Suprapubic skin (tissue), 4 donors: ENCODE results near the gene TTLL7.

Experiments used
- EP300 ChIP-seq: sonication (generic); formaldehyde crosslinking; IDR thresholded peaks from one replicate; pipeline ENCODE4 v1.6.1; 2017; ENCODE audit warnings: antibody characterized with exemption
- POLR2A ChIP-seq, 2 donors: fragments of 450-650 bp; IDR thresholded peaks; one replicate each; pipeline ENCODE4 v1.6.1; 2017; ENCODE audit warnings: antibody characterized with exemption in 2 of 2, mild to moderate bottlenecking in 2 of 2, moderate library complexity in 2 of 2
- POLR2AphosphoS5 ChIP-seq, 3 donors: sonication (generic); formaldehyde crosslinking; IDR thresholded peaks; one replicate each; pipeline ENCODE4 v1.6.1; 2017; ENCODE audit warnings: antibody characterized with exemption in 3 of 3
- TF ChIP-seq, protein P1 (sequence below), 2 donors: fragments of 200-600 bp in 1 of 2; fragments of 450-650 bp in 1 of 2; sonication (generic) in 1 of 2; IDR thresholded peaks; one replicate each; pipeline ENCODE4 v1.5.1; 2016 to 2019; ENCODE audit warnings: antibody characterized with exemption in 2 of 2, mild to moderate bottlenecking in 1 of 2, moderate library complexity in 1 of 2

DNA sequence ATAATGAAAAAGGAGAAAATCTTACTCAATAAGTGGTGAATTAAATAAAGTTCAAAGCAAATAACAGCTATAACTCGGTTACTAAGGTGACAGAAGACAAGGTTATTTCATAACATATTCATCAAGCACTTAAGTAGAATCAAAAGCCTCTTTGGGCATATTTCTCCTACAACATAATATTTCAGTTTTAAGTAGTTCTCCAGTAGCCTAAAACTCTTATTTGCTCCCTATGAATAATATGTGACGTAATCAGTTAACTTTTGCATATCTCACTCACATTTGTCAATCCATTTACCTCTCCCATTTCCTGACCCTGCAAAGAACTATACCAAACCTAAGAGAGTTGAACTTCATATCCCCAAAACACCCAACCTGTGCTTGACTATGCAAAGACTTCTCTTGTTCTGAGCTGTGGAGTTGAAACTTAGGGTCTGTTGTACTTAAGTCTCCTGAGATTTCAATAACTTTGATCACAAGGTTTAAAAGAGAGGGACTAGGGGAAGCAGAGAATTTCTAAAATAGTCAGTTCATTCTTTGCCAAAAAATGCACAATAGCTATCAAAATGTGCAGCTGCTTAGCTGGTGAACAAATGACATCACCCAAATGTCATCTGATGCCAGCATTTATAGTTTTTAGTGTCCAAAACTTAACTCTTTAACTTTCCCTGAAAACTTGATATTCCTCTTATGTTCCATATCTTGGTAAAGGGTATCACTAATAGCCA lies 37.2 kb downstream of the TTLL7 start:
- TF ChIP-seq, protein P1, sequence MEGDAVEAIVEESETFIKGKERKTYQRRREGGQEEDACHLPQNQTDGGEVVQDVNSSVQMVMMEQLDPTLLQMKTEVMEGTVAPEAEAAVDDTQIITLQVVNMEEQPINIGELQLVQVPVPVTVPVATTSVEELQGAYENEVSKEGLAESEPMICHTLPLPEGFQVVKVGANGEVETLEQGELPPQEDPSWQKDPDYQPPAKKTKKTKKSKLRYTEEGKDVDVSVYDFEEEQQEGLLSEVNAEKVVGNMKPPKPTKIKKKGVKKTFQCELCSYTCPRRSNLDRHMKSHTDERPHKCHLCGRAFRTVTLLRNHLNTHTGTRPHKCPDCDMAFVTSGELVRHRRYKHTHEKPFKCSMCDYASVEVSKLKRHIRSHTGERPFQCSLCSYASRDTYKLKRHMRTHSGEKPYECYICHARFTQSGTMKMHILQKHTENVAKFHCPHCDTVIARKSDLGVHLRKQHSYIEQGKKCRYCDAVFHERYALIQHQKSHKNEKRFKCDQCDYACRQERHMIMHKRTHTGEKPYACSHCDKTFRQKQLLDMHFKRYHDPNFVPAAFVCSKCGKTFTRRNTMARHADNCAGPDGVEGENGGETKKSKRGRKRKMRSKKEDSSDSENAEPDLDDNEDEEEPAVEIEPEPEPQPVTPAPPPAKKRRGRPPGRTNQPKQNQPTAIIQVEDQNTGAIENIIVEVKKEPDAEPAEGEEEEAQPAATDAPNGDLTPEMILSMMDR (IDR thresholded peaks at IDR 0.05), result no peak
- TF ChIP-seq POLR2A (IDR thresholded peaks at IDR 0.05) (no peak), POLR2AphosphoS5 (IDR thresholded peaks at IDR 0.05) (no peak), EP300 (no peak)
